ENCODE results near the gene MAPRE2. TPM values are rescaled to one million over a fixed set of nuclear protein-coding genes. Genes with fewer than 3 reads are reported as not detected.
"Not testable (repeated sequence)": the region's sequence is repeated elsewhere in the genome, so short reads cannot be mapped to it uniquely, and the experiment has no call there.

MAPRE2 gene
- total RNA-seq, 1 experiment from 2014 or later = 2.8 TPM

- CTCF ChIA-PET = interaction anchor here (0.5 kb wide), 1 partner anchor 39 kb away, joined by 12 read pairs; no protein-coding TSS in a partner anchor
- no TSS peak for BruUV-seq (replicated peaks)
- DNase-seq (peak; percentile 6), ATAC-seq (peak; percentile 73)
- intact Hi-C loops (cut with micrococcal nuclease) = no loop called here
- H3K9me2 ChIP-seq (replicated peaks; ENCODE audit: low read length) = no peaks in the 10 kb centered on the region
- no peaks in the 10 kb centered on the region for H3K4me1 ChIP-seq (ENCODE audit: insufficient read depth, low read length)
- H3K9me3 ChIP-seq (ENCODE audit: low read length) = no peaks in the 10 kb centered on the region
- H3K9ac ChIP-seq (ENCODE audit: low read length) = no peak overlapping the region
- TF ChIP-seq EZH2phosphoT487 (IDR thresholded peaks at IDR 0.05; ENCODE audit: borderline replicate concordance, low read length) = no peak
- TF ChIP-seq, protein P1, sequence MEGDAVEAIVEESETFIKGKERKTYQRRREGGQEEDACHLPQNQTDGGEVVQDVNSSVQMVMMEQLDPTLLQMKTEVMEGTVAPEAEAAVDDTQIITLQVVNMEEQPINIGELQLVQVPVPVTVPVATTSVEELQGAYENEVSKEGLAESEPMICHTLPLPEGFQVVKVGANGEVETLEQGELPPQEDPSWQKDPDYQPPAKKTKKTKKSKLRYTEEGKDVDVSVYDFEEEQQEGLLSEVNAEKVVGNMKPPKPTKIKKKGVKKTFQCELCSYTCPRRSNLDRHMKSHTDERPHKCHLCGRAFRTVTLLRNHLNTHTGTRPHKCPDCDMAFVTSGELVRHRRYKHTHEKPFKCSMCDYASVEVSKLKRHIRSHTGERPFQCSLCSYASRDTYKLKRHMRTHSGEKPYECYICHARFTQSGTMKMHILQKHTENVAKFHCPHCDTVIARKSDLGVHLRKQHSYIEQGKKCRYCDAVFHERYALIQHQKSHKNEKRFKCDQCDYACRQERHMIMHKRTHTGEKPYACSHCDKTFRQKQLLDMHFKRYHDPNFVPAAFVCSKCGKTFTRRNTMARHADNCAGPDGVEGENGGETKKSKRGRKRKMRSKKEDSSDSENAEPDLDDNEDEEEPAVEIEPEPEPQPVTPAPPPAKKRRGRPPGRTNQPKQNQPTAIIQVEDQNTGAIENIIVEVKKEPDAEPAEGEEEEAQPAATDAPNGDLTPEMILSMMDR (conservative IDR thresholded peaks at IDR 0.05; ENCODE audit: low read depth, low read length) = no peak
- TF ChIP-seq EZH2 (IDR thresholded peaks at IDR 0.05; ENCODE audit: low read length, unreplicated experiment) = no peak
- H3K4me3 ChIP-seq (ENCODE audit: low read length) = no peak overlapping the region
- H2AFZ ChIP-seq (ENCODE audit: low read length) = no peak overlapping the region
- H3K79me2 ChIP-seq (ENCODE audit: low read length) = no peaks in the 10 kb centered on the region
- no peaks in the 10 kb centered on the region for H4K20me1 ChIP-seq (ENCODE audit: low read length)
- POLR2A ChIA-PET (ENCODE audit: unreplicated experiment) = no interaction called here
- no peaks in the 10 kb centered on the region for H3K27me3 ChIP-seq (ENCODE audit: low read length)
- no peaks in the 10 kb centered on the region for H3K36me3 ChIP-seq (ENCODE audit: low read depth, low read length)
- H3F3A ChIP-seq (ENCODE audit: low read length, unreplicated experiment) = no peaks in the 10 kb centered on the region
- no peak overlapping the region for H3K4me2 ChIP-seq (ENCODE audit: low read length)
- H3K27ac ChIP-seq (ENCODE audit: low read length) = peak overlapping the region; percentile 71
Observed at GRCh38 chr18:35107216-35107615, 66.0 kb downstream of the MAPRE2 start.

DNA sequence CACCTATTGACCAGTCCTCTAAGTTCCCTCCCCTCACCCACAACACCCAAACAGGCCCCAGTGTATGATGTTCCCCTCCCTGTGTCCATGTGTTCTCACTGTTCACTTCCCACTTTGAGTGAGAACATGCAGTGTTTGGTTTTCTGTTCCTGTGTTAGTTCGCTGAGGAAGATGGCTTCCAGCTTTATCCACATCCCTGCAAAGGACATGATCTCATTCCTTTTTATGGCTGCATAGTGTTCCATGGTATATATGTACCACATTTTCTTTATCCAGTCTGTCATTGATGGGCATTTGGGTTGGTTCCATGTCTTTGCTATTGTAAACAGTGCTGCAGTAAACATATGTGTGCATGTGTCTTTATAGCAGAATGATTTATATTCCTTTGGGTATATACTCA, 66.9 kb downstream of the MAPRE2 start:
- CTCF ChIA-PET; H3K4me1 ChIP-seq (ENCODE audit: insufficient read depth, low read length); H3K79me2 ChIP-seq (ENCODE audit: low read length); H3K9ac ChIP-seq (ENCODE audit: low read length); H3K9me3 ChIP-seq (ENCODE audit: low read length); DNase-seq; H3F3A ChIP-seq (ENCODE audit: low read length, unreplicated experiment); H3K27me3 ChIP-seq (ENCODE audit: low read length); ATAC-seq; H2AFZ ChIP-seq (ENCODE audit: low read length); intact Hi-C loops (cut with micrococcal nuclease); BruUV-seq (replicated peaks); H3K9me2 ChIP-seq (replicated peaks; ENCODE audit: low read length); H3K27ac ChIP-seq (ENCODE audit: low read length); H3K36me3 ChIP-seq (ENCODE audit: low read depth, low read length); H3K4me3 ChIP-seq (ENCODE audit: low read length); H4K20me1 ChIP-seq (ENCODE audit: low read length); H3K4me2 ChIP-seq (ENCODE audit: low read length); POLR2A ChIA-PET (ENCODE audit: unreplicated experiment): not testable (repeated sequence)

DNA sequence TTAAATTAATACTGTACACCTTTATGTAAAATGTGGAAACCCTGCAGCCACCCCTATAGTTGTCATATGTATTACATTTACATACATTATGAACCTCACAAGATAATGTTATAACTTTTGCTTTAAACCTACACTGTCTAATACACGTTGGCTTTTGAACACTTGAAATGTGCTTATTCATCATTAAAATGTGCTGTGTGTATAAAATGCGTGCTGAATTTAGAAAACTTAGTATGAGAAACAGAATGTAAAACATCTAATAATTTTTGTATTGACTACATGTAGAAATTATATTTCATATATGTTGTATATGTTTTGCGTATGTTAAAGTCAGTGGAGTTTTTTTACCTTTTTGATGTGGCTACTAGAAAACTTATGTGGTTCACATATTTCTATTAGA, 68.8 kb downstream of the MAPRE2 start:
- H3K9me2 ChIP-seq (replicated peaks; ENCODE audit: low read length) = no peaks in the 10 kb centered on the region
- no peaks in the 10 kb centered on the region for H4K20me1 ChIP-seq (ENCODE audit: low read length)
- H3K9me3 ChIP-seq (ENCODE audit: low read length) = no peaks in the 10 kb centered on the region
- ChIA-PET POLR2A (ENCODE audit: unreplicated experiment) (no interaction called here), CTCF (no interaction called here)
- no peak overlapping the region for H3K4me2 ChIP-seq (ENCODE audit: low read length)
- no peaks in the 10 kb centered on the region for H3K36me3 ChIP-seq (ENCODE audit: low read depth, low read length)
- no peaks in the 10 kb centered on the region for H3K4me1 ChIP-seq (ENCODE audit: insufficient read depth, low read length)
- DNase-seq (no peak), ATAC-seq (no peak)
- no peak overlapping the region for H3K27ac ChIP-seq (ENCODE audit: low read length)
- H3K27me3 ChIP-seq (ENCODE audit: low read length) = no peaks in the 10 kb centered on the region
- no peaks in the 10 kb centered on the region for H3F3A ChIP-seq (ENCODE audit: low read length, unreplicated experiment)
- H2AFZ ChIP-seq (ENCODE audit: low read length) = no peak overlapping the region
- no peak overlapping the region for H3K4me3 ChIP-seq (ENCODE audit: low read length)
- no peak overlapping the region for H3K9ac ChIP-seq (ENCODE audit: low read length)
- no peaks in the 10 kb centered on the region for H3K79me2 ChIP-seq (ENCODE audit: low read length)
- TF ChIP-seq, protein P1 (conservative IDR thresholded peaks at IDR 0.05; ENCODE audit: low read depth, low read length) = no peak
- TF ChIP-seq EZH2phosphoT487 (IDR thresholded peaks at IDR 0.05; ENCODE audit: borderline replicate concordance, low read length) (no peak), EZH2 (IDR thresholded peaks at IDR 0.05; ENCODE audit: low read length, unreplicated experiment) (no peak)
- intact Hi-C loops (cut with micrococcal nuclease) = no loop called here
- no TSS peak for BruUV-seq (replicated peaks)
